ENCODE data around the gene ZBTB32.

ZBTB32 gene

DNA sequence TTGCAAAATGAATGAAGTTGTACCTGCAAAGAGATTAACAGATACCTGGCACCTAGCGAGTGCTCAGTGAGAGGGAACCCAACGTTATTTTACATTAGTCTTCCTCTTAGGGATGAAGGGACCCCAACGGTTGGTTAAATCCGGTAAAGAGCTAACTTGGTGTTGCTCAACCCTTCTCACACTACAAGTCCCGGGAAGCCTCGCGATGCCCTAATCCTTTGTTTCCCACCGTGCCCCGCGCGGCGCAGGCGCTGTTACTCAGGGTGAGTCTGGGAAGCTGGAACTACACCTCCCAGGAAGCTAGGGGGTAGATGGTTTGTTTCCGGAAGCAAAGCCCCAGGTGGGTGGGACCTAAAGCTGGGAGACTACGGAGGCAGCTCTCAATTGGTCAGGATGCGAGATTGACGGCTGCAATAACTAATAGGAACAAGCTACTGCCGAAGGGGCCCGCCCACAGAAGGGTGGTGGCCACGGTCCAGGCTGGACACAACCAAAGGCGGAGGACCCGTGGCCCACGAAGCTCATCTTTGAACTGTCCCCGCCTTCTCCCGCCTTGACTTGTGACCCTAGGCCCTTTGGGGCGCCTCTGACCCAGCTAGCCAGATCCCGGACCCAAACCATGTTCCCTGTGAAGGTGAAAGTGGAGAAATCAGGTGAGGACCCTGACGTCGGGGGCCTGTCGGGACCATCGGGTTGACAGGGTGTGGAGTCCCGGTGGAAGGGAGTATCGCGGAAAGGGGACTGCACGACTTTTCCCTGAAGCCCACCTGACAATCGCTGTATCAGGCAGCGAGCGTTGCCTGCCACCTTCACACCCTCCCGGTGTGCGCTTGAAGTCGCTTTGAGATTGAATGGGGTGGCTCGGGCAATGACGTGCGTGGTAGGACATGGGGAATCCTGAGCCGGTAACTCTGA lies 44.0 kb downstream of the ZBTB32 start, which contains the start of gene LIN37:
LIN37 (plus strand) TSS at position 471 of the 915 bp plus-strand sequence; CDS start at position 620, 149 bp downstream.
- H3K4me3 ChIP-seq (replicated peaks; ENCODE audit: low read depth, low read length), result peak within 1 kb of the TSS; percentile 100
- peak; percentile 100 for DNase-seq (ENCODE audit: low read depth)
- TF ChIP-seq, protein P1, sequence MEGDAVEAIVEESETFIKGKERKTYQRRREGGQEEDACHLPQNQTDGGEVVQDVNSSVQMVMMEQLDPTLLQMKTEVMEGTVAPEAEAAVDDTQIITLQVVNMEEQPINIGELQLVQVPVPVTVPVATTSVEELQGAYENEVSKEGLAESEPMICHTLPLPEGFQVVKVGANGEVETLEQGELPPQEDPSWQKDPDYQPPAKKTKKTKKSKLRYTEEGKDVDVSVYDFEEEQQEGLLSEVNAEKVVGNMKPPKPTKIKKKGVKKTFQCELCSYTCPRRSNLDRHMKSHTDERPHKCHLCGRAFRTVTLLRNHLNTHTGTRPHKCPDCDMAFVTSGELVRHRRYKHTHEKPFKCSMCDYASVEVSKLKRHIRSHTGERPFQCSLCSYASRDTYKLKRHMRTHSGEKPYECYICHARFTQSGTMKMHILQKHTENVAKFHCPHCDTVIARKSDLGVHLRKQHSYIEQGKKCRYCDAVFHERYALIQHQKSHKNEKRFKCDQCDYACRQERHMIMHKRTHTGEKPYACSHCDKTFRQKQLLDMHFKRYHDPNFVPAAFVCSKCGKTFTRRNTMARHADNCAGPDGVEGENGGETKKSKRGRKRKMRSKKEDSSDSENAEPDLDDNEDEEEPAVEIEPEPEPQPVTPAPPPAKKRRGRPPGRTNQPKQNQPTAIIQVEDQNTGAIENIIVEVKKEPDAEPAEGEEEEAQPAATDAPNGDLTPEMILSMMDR (IDR thresholded peaks at IDR 0.05; ENCODE audit: low read length, missing control alignments), result no peak

DNA sequence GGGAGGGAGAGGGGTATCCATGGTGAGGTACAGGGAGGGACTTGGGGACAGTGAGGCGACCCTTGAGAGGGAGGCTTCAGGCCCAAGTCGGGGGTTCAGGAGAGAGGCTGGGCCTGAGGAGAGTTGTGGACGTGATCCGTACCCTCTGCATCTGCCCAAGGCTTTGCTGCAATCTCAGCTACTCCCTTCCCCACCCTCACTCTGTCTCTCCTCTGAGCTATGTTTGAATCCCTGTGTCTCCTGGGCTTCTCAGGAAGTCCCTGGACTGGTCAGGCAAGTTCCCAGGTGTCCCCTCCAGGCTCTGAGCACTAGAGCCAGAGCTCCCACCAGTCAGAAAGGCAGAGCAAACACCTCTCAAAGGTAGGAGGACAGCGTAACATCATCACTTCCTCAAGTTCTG lies 45.8 kb downstream of the ZBTB32 start:
- no peak overlapping the region for H3K4me3 ChIP-seq (replicated peaks; ENCODE audit: low read depth, low read length)
- TF ChIP-seq, protein P1 (IDR thresholded peaks at IDR 0.05; ENCODE audit: low read length, missing control alignments), result no peak
- no peak for DNase-seq (ENCODE audit: low read depth)

DNA sequence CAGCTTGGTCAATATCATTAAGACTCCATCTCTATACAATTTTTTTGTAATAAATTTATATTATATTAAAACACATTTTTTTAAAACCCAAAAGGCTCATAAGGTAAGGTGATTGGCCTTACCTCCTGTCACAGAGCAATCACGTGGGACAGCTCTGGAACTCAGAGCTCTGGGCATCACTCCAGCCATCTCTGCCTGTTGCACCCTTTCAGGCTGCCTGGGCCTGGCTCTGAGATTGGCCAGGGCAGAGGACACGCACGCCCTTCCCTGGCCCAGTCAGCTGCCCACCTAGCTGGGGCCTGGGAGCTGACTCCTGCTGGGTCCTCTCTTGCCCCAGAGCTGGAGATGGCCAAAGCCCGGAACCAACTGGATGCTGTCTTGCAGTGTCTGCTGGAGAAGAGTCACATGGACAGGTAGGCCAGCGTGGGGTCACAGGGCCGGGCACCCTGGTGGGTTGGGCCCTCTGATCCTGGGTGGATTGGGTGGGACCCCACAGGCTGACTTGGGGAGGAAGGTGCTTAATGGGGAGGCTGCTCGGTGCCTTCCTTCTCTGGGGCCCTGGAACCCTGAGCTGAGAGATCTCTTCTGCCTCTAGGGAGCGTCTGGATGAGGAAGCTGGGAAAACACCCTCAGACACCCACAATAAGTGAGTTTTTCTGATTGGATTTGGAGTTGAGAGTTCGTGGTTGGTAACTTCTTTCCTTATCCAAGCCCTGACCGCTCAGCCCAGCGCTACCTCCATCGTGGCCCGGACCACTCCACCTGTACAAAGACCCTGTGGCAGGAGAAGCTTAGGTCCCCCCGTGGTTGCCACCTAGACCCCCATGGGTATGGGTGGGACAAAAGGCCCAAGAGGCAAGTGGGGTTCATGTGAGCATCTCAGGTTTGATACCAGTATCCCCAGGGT lies 47.7 kb downstream of the ZBTB32 start:
- no peak for DNase-seq (ENCODE audit: low read depth)

DNA sequence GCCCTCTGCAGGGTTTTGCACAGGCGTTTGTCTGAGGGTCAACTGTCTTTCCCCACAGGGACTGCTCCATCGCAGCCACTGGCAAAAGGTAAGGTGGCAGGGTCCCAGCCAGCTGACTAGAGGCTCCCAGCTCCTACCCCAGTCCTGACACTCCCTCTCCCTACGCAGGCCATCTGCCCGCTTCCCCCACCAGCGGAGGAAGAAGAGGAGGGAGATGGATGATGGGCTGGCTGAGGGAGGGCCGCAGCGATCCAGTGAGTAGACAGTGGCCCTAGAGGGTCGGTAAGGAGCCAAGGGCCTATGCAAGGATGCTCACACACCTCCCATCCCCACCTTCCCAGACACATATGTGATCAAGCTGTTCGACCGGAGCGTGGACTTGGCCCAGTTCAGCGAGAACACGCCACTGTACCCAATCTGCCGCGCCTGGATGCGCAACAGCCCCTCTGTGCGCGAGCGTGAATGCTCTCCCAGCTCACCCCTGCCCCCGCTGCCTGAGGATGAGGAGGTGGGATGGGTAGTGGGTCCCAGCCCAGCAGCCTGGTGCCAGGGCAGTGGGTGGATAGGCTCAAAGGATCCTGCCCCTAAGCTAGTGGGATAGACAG lies 48.5 kb downstream of the ZBTB32 start:
- DNase-seq (ENCODE audit: low read depth), result no peak
- no peak overlapping the region for H3K4me3 ChIP-seq (replicated peaks; ENCODE audit: low read depth, low read length)
- TF ChIP-seq, protein P1 (IDR thresholded peaks at IDR 0.05; ENCODE audit: low read length, missing control alignments), result no peak

More for the DNA sequence above, 47.7 kb downstream of the ZBTB32 start:
- H3K4me3 ChIP-seq (replicated peaks; ENCODE audit: low read depth, low read length), result no peak overlapping the region
- TF ChIP-seq, protein P1 (IDR thresholded peaks at IDR 0.05; ENCODE audit: low read length, missing control alignments), result no peak

DNA sequence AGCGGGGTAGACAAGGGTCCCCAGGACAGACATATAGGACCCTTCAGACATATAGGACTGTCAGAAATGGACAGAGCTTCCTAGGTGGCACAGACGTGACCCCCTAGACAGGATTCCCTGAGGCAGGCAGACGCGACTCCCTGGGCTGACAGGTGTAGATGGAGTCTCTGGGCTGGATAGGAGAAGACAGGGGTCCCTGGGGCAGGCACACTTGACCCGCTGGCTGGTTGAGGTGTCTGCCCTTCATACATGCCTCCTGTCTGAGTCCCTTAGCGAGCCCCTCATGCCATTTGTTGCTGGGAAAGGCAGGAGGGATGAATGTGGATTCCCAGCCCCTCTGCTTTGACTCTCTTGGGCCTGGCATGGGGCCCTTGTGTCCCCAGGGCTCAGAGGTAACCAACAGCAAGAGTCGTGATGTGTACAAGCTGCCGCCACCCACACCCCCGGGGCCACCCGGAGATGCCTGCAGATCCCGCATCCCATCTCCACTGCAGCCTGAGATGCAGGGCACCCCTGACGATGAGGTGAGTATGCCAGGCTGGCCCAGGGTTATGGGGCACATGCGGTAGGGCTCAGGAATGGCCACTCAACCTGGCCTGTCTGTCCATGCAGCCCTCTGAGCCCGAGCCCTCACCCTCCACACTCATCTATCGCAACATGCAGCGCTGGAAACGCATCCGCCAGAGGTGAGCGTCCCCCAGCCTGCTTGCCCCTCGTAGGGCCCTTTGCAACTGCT lies 49.4 kb downstream of the ZBTB32 start:
- H3K4me3 ChIP-seq (replicated peaks; ENCODE audit: low read depth, low read length), result no peak overlapping the region
- TF ChIP-seq, protein P1 (IDR thresholded peaks at IDR 0.05; ENCODE audit: low read length, missing control alignments), result no peak
- DNase-seq (ENCODE audit: low read depth), result no peak

Measured in fibroblast of pulmonary artery (primary cell).